ENCODE measurements around the gene RASAL2. TPM values are rescaled to one million over a fixed set of nuclear protein-coding genes. Genes with fewer than 3 reads are reported as not detected.

RASAL2 gene
- total and polyA plus RNA-seq, 2 of the 4 experiments (the other 2 are of a cell fraction), result 13.1 to 20.6 TPM

GRCh38 chr1:178275049-178275448 lies 181.1 kb downstream of the RASAL2 start:
- no peak overlapping the region; the same call in 1 of the 2 replicates for H4K91ac ChIP-seq (ENCODE audit: insufficient read depth, low read depth, low read length)
- ChIA-PET POLR2A (ENCODE audit: unreplicated experiment) (no interaction called here), CTCF (interaction anchor here (0.8 to 1.4 kb wide), 3 partner anchors 18 to 243 kb away, joined by 3 to 4 read pairs (median 4); no protein-coding TSS in a partner anchor)
- no peak overlapping the region for H3K4me2 ChIP-seq (ENCODE audit: low read depth, low read length)
- 88% methylated on average over 1 of the region's 2 CpGs; no CpG with 5 or more reads in 1 of the 2 experiments for WGBS, 2 experiments (ENCODE audit: extremely low coverage in 2 of 2, insufficient read length in 1 of 2)
- no peak overlapping the region for H3K4me3 ChIP-seq (ENCODE audit: insufficient read depth, low read depth, low read length)
- no peak overlapping the region for H3K23ac ChIP-seq (ENCODE audit: low read depth, low read length)
- no peaks in the 10 kb centered on the region for H3K27me3 ChIP-seq (ENCODE audit: control insufficient read depth, insufficient read depth, low read length)
- peak overlapping the region in 1 of 2 experiments; percentile 18; a peak in 1 of 4 replicates for H4K8ac ChIP-seq (ENCODE audit: low read depth in 2 of 2, low read length in 2 of 2)
- peak overlapping the region; percentile 11; the same call in 1 of the 2 replicates for H3K18ac ChIP-seq (ENCODE audit: low read depth, low read length)
- H3K36me3 ChIP-seq (ENCODE audit: control insufficient read depth, insufficient read depth, low read length), result no peaks in the 10 kb centered on the region
- H2AK9ac ChIP-seq (replicated peaks; ENCODE audit: low read depth, low read length, poor library complexity), result no peak overlapping the region
- H2BK120ac ChIP-seq (ENCODE audit: low read depth, low read length), result no peak overlapping the region
- H3K79me1 ChIP-seq (ENCODE audit: low read depth in 1 of 2, low read length in 2 of 2), result peaks cover 20 to 27% of the 10 kb centered on the region in 2 experiments
- H2BK5ac ChIP-seq (ENCODE audit: low read depth, low read length, poor library complexity, severe bottlenecking), result peak overlapping the region; percentile 41
- peak overlapping the region; percentile 22; the same call in 1 of the 2 replicates for H2BK20ac ChIP-seq (ENCODE audit: low read depth, low read length)
- peak; percentile 37 for DNase-seq
- in situ Hi-C loops (cut with MboI; ENCODE audit: low sequenced_read_pairs) (loop anchor here (10.0 kb wide), 1 partner anchor 170 kb away; no protein-coding TSS in a partner anchor), intact Hi-C loops (cut with micrococcal nuclease) (loop anchor here (5.0 to 10.0 kb wide), 2 partner anchors 33 to 1380 kb away; no protein-coding TSS in a partner anchor), dilution Hi-C loops (cut with HindIII; ENCODE audit: low sequenced_read_pairs, unreplicated experiment) (loop anchor here (25.0 kb wide), 1 partner anchor 238 kb away; no protein-coding TSS in a partner anchor)
- TF ChIP-seq CEBPB (IDR thresholded peaks at IDR 0.05; ENCODE audit: low read depth, low read length) (no peak), POLR2A (IDR thresholded peaks at IDR 0.05; ENCODE audit: low read depth, low read length) (no peak), NFE2L2 (IDR thresholded peaks at IDR 0.05; ENCODE audit: low read depth, low read length) (no peak), RAD21 (IDR thresholded peaks at IDR 0.05; ENCODE audit: low read length) (no peak), BHLHE40 (IDR thresholded peaks at IDR 0.05; ENCODE audit: low read depth, low read length) (no peak)
- peaks cover 5% of the 10 kb centered on the region; the same call in 1 of the 2 replicates for H3K9me1 ChIP-seq (ENCODE audit: insufficient read depth, low read length)
- H2AFZ ChIP-seq (replicated peaks; ENCODE audit: low read length, poor library complexity), result no peak overlapping the region
- no peak overlapping the region for H3K56ac ChIP-seq (ENCODE audit: extremely low read depth, insufficient read depth, low read length)
- peaks cover 9% of the 10 kb centered on the region for H3K4me1 ChIP-seq (ENCODE audit: control insufficient read depth, insufficient read depth, low read length)
- H2AK5ac ChIP-seq (ENCODE audit: low read depth, low read length), result peak overlapping the region; percentile 15; the same call in 1 of the 2 replicates
- no peaks in the 10 kb centered on the region for H4K20me1 ChIP-seq (ENCODE audit: insufficient read depth, low read length)
- no peak overlapping the region for H3K9ac ChIP-seq (ENCODE audit: low read depth, low read length)
- no peaks in the 10 kb centered on the region for H3K9me3 ChIP-seq (ENCODE audit: control insufficient read depth, insufficient read depth, low read length)
- H2BK15ac ChIP-seq (ENCODE audit: low read depth, low read length), result no peak overlapping the region
- no peak overlapping the region for H4K5ac ChIP-seq (ENCODE audit: low read depth, low read length)
- H3K27ac ChIP-seq (ENCODE audit: insufficient read depth, low read length), result no peak overlapping the region
- H3K14ac ChIP-seq (replicated peaks; ENCODE audit: low read depth, low read length), result 0 out of 2 replicates have a peak overlapping the region, but pooled peaks have one; percentile 12
- ATAC-seq (ENCODE audit: low read depth), result peak; percentile 54
- no TSS peak for BruUV-seq (replicated peaks)
- no peak overlapping the region; the same call in 1 of the 2 replicates for H3K4ac ChIP-seq (ENCODE audit: low read depth, low read length)
